Neural cell (in vitro differentiated cells): ENCODE results near the gene NRP1.

Experiments
- CTCF ChIP-seq: fragments of 450-650 bp; IDR thresholded peaks from 2 replicates; pipeline ENCODE4 v1.5.1; 2014; ENCODE audit warnings: antibody characterized with exemption, mild to moderate bottlenecking, moderate library complexity; ENCODE audit not compliant: poor library complexity, severe bottlenecking
- EP300 ChIP-seq: fragments of 450-650 bp; conservative IDR thresholded peaks from 2 replicates; pipeline ENCODE4 v1.6.1; 2014; ENCODE audit warnings: antibody characterized with exemption, mild to moderate bottlenecking, moderate library complexity; ENCODE audit not compliant: poor library complexity, severe bottlenecking
- EZH2 ChIP-seq: fragments of 200-600, 300-800 bp; shearing (Covaris generic), sonication (generic); IDR thresholded peaks from 2 replicates; pipeline ENCODE4 v1.6.1; 2014; ENCODE audit warnings: antibody characterized with exemption, low read length, borderline replicate concordance, mild to moderate bottlenecking; ENCODE audit not compliant: insufficient read depth, poor library complexity, severe bottlenecking
- MXI1 ChIP-seq: fragments of 450-650 bp; conservative IDR thresholded peaks from 2 replicates; pipeline ENCODE4 v1.6.1; 2014; ENCODE audit warnings: antibody characterized with exemption, mild to moderate bottlenecking; ENCODE audit not compliant: poor library complexity, severe bottlenecking
- POLR2AphosphoS5 ChIP-seq: IDR thresholded peaks from 2 replicates; pipeline ENCODE4 v1.6.1; 2012
- RAD21 ChIP-seq: fragments of 450-650 bp; conservative IDR thresholded peaks from 2 replicates; pipeline ENCODE4 v1.6.1; 2014; ENCODE audit warnings: antibody characterized with exemption, mild to moderate bottlenecking, moderate library complexity

- TF ChIP-seq CTCF (no peak), POLR2AphosphoS5 (no peak), EP300 (no peak), MXI1 (no peak), RAD21 (no peak), EZH2 (no peak)
These were observed 26.6 kb downstream of the NRP1 start for GRCh38 chr10:33307835-33308234.
